ENCODE data around the gene POLR1A.

GRCh38 chr2:86138736-86139625 is 33.3 kb upstream of the POLR1A start:
- TF ChIP-seq, protein P1, sequence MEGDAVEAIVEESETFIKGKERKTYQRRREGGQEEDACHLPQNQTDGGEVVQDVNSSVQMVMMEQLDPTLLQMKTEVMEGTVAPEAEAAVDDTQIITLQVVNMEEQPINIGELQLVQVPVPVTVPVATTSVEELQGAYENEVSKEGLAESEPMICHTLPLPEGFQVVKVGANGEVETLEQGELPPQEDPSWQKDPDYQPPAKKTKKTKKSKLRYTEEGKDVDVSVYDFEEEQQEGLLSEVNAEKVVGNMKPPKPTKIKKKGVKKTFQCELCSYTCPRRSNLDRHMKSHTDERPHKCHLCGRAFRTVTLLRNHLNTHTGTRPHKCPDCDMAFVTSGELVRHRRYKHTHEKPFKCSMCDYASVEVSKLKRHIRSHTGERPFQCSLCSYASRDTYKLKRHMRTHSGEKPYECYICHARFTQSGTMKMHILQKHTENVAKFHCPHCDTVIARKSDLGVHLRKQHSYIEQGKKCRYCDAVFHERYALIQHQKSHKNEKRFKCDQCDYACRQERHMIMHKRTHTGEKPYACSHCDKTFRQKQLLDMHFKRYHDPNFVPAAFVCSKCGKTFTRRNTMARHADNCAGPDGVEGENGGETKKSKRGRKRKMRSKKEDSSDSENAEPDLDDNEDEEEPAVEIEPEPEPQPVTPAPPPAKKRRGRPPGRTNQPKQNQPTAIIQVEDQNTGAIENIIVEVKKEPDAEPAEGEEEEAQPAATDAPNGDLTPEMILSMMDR (IDR thresholded peaks at IDR 0.05): no peak
- no peak for TF ChIP-seq POLR2A (IDR thresholded peaks at IDR 0.05)
